Retinal pigment epithelial cell (primary cell): Measurements from ENCODE around the gene GLYR1.

Experiments used
- DNase-seq: peaks from one replicate; pipeline ENCODE4 v3.0.0-alpha.2; 2010; ENCODE audit warnings: low read depth
- H3K4me3 ChIP-seq: 2 replicates; pipeline ENCODE4 v1.5.1; 2011; ENCODE audit warnings: mild to moderate bottlenecking, low read length, control low read depth, moderate library complexity
- TF ChIP-seq, protein P1 (sequence below): conservative IDR thresholded peaks from 2 replicates; pipeline ENCODE4 v1.5.1; 2011; ENCODE audit warnings: low read depth, low read length, control low read depth, inconsistent platforms

Gene GLYR1

DNA sequence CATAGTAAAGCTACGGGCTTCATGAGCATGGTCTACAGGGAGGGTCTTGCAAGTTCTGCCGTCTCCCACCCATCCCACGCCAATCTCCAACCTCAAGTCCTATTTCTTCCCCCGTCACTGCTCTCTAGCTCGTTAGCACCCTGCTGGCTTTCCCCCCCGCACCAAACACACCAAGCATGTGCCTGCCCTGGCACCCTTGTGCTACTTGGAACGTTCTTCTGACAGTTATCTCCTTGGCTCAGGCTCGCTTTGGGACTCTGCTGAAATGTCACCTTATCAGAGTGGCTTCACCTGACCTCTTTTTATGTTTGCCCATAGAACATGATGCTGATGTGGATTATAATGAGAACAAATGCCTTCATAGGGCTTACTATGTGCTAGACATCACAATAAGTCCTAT lies 21.9 kb downstream of the GLYR1 start:
- no peak overlapping the region for H3K4me3 ChIP-seq
- no peak for DNase-seq
- TF ChIP-seq, protein P1, sequence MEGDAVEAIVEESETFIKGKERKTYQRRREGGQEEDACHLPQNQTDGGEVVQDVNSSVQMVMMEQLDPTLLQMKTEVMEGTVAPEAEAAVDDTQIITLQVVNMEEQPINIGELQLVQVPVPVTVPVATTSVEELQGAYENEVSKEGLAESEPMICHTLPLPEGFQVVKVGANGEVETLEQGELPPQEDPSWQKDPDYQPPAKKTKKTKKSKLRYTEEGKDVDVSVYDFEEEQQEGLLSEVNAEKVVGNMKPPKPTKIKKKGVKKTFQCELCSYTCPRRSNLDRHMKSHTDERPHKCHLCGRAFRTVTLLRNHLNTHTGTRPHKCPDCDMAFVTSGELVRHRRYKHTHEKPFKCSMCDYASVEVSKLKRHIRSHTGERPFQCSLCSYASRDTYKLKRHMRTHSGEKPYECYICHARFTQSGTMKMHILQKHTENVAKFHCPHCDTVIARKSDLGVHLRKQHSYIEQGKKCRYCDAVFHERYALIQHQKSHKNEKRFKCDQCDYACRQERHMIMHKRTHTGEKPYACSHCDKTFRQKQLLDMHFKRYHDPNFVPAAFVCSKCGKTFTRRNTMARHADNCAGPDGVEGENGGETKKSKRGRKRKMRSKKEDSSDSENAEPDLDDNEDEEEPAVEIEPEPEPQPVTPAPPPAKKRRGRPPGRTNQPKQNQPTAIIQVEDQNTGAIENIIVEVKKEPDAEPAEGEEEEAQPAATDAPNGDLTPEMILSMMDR, result no peak

DNA sequence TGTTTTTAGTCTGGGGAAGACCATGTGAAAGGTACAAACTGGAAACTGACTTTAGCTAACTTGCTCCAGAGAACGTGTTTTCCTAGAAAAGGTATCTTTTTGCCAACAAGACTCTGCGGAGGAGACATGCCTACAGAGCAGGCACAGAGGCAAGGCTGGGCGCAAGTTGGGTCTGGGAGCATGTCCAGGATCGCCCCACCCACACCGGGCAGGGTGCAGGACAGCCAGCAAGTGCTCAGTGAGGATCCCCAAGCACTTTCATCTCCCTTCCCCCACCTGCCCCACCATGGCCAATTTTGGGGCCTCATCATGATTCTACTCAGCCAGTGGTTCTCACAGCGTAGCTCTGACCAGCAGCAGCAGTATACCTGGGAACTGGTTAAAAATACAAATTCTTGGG lies 26.4 kb downstream of the GLYR1 start:
- no peak overlapping the region for H3K4me3 ChIP-seq
- no peak for DNase-seq
- TF ChIP-seq, protein P1, result no peak

DNA sequence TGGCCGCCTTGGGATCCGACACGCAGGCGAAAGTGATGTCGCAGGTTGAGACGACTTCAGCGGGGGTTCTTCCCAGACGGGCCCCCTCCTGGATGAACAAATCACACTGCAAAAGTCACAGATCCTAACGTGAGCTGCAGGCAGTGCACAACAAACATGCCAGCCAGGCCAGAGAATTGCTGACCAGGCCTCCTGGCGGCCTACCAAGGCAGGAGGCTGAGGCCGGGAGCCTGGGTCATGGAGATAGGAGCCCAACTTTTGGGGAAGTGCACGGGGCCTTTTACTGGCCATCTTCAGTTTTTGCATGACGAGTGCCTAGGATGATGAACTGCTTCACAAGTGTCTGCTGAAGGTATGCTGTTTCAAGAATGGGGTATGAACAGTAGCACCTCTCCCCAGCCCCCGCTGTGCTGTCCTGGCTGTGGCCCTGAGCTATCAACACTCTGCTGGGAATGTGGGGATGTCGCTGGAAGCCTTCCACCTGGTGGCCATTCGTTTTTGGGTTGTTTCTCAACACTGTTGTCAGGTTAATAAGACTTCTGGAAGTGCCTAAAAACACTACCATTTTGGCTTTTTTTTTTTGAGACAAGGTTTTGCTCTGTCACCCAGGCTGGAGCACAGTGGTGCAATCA lies 32.4 kb downstream of the GLYR1 start:
- TF ChIP-seq, protein P1, result no peak

DNA sequence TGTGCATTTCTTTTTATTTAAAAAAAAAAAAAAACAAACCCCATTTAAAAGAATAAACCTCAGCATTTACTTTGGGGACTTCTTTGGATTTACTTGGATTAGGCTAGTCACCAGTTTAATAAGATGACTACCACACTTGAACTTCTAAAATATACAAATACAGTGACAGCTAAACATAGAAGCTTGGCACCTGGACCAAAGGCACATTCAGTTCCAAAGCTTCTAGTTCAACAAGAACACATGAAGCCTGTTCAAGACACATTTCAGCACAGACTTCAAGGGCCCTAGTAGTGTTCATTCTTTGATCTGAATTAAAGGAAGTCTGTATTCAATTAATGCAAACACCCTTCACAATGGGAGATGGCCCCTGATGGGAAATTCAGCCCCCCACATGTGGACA lies 33.0 kb downstream of the GLYR1 start:
- H3K4me3 ChIP-seq, result no peak overlapping the region
- no peak for DNase-seq
- TF ChIP-seq, protein P1, result no peak

More for the DNA sequence above, 32.4 kb downstream of the GLYR1 start:
- DNase-seq, result no peak
- H3K4me3 ChIP-seq, result no peak overlapping the region

DNA sequence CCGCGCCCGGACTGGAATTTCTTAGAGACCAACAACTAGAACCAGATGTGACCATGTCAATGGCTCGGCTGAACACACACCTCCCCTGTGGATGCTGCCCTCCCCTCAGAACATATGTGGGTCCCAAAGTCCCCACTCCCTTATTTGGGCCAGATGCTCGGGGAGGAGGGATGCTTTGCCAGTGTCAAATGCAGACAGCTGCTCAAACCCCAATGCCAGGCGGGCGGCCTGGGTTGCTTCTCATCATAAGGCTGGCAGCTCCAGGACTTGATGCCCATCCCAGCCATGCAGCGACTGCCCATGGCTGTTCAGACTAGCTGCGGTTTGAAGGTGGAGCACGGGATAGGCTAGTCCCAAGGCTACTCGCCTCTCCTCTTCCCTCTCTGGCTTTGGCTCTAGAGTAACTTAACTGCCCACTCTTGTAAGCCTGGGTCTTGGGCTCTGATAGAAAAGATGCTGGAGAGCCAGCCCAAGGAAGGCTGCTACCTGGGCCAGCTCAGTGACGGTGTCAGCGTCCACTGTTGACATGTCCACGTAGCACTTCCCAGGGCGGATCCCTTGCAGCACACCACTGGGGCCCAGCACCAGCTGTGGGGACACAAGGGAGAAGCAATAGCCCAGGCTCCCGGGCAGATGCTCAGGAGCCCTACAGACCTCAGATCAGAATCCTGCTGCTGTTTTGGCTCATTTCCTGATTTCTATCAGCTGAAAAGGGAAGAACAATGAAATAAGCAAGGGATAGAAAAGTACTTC lies 33.7 kb downstream of the GLYR1 start:
- TF ChIP-seq, protein P1, result no peak
- DNase-seq, result no peak
- no peak overlapping the region for H3K4me3 ChIP-seq

DNA sequence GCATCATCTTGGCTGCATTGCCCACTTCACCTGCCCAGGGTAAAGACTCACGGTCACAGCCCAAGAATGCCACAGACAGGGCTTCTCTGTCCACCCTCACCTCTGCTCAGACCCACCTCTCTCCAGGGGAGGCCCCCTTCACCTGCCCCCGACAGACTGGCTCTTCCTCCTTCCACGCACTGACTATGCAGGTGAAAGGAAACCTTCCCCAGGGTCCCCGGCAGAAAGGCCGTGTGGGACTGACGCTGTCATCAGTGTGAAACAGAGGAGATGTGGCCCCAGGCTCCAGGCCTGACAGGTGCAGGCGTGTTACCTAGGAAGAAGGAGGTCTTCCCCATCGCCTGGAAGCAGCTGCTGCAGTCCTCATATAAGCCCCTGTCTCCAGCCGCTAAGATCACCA lies 35.3 kb downstream of the GLYR1 start:
- H3K4me3 ChIP-seq, result no peak overlapping the region
- no peak for DNase-seq
- TF ChIP-seq, protein P1, result no peak

DNA sequence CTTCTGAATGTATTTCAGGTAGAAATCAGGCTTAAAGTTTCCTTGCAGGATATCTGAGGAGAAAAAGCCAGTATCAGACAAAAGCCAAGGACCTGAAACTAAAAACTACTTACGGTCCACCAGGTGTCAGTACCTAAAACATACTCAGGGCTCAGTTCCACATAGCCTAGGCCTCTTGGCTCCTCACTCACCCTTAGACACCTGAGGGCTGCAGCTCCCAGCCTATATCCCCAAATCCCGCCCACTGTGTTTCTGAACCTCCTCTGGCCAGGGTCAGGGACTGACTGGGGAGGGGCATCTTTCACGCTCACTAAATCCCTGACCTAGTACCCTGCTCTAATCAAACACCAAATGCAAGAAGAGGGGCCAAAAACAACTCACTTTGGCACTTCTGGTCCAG lies 35.8 kb downstream of the GLYR1 start:
- no peak overlapping the region for H3K4me3 ChIP-seq
- no peak for DNase-seq
- TF ChIP-seq, protein P1, result no peak
